MM.1S (cell line): ENCODE measurements around the gene OR52I2.

Experiments used
- CTCF ChIP-seq: fragments of 300-600 bp; sonication (generic); IDR thresholded peaks from 2 replicates; pipeline ENCODE4 v1.5.1; 2016; ENCODE audit warnings: antibody characterized with exemption, low read length, mixed read lengths
- EZH2 ChIP-seq: fragments of 300-600 bp; sonication (generic); optimal IDR thresholded peaks from 2 replicates; pipeline ENCODE3; 2017; ENCODE audit warnings: low read depth, mild to moderate bottlenecking, antibody characterized with exemption, low read length, mixed read lengths
- EZH2phosphoT487 ChIP-seq: fragments of 300-600 bp; sonication (generic); IDR thresholded peaks from 2 replicates; pipeline ENCODE4 v1.6.1; 2018; ENCODE audit warnings: antibody characterized with exemption, low read length

- no peak for TF ChIP-seq EZH2
- no peak for TF ChIP-seq CTCF
- TF ChIP-seq EZH2phosphoT487: no peak
Observed at GRCh38 chr11:4577761-4578160, 3.8 kb upstream of the OR52I2 start.
